ENCODE measurements around the gene ZC3H18. TPM values are rescaled to one million over a fixed set of nuclear protein-coding genes. Genes with fewer than 3 reads are reported as not detected.
A peak's percentile ranks its signal among the peaks of the same experiment; 100 is the strongest.

The ZC3H18 gene
- total RNA-seq (100 to 1,000 TPM in 1 of 2 experiments, 10 to 100 TPM in 1; 91.4 to 102 TPM), polyA plus RNA-seq (21.6 TPM)

- Mint-ChIP-seq H3K36me3 (peaks cover 0 to 33% (median under 1%) of the 10 kb centered on the region in 3 donors), H3K27ac (peak within 1 kb of the TSS; percentile 78 to 96 (median 90)), H3K4me1 (peaks cover 22 to 42% (median 34%) of the 10 kb centered on the region in 3 donors), H3K9me3 (no peaks in the 10 kb centered on the region), H3K27me3 (no peaks in the 10 kb centered on the region), H3K4me3 (peak within 1 kb of the TSS; percentile 85 to 95 (median 87))
- Histone ChIP-seq H3K27ac (ENCODE audit: low read depth, low read length) (peak within 1 kb of the TSS; percentile 71), H3K4me3 (ENCODE audit: low read length) (peak within 1 kb of the TSS; percentile 60), H3K9me3 (ENCODE audit: low read length) (no peaks in the 10 kb centered on the region), H3K36me3 (ENCODE audit: insufficient read depth, low read length) (peaks cover 8% of the 10 kb centered on the region), H3K4me1 (ENCODE audit: insufficient read depth, low read length) (peaks cover 26% of the 10 kb centered on the region), H3K27me3 (ENCODE audit: insufficient read depth, low read length, poor library complexity, severe bottlenecking) (no peaks in the 10 kb centered on the region)
- peak; percentile 95 to 99 (median 96) for DNase-seq
- ChIA-PET CTCF (interaction anchor here (0.9 to 1.8 kb wide), 12 partner anchors 9 to 647 kb away, joined by 3 to 10 read pairs (median 3); partner anchors contain the start of gene ZNF778), POLR2A (interaction anchor here (0.5 to 2.1 kb wide), 15 partner anchors 8 to 1167 kb away, joined by 3 to 18 read pairs (median 4); no protein-coding TSS in a partner anchor)
These were observed at the start of gene ZC3H18 for GRCh38 chr16:88569985-88570690. Gene ZC3H18 (plus strand): TSS chr16:88570403. CDS start chr16:88577124, 6,721 bp downstream.

DNA sequence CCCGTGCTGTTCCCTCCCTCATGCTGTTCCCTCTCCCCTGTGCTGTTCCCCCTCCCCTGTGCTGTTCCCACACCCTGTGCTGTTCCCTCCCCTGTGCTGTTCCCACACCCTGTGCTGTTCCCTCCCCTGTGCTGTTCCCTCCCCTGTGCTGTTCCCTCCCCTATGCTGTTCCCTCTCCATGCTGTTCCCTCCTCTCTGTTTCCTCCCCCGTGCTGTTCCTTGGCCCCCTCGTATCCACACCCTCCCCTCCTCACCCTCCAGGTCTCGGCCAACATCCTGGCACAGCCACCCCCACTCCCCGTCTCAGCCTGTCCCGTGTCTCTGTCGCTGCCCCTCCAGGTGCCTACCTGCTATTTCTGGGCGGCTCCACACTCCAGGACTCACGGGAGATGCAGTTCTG is 48.5 kb upstream of the ZC3H18 start:
- ChIA-PET CTCF (no interaction called here), POLR2A (no interaction called here)
- H3K27ac Mint-ChIP-seq: peak overlapping the region in 1 of 8 donors; percentile 32
- peaks cover 7% of the 10 kb centered on the region for H3K4me1 ChIP-seq (ENCODE audit: insufficient read depth, low read length)
- no peak overlapping the region for H3K27ac ChIP-seq (ENCODE audit: low read depth, low read length)
- H3K4me1 Mint-ChIP-seq: peaks cover 0 to 8% (median 3%) of the 10 kb centered on the region in 3 donors
- H3K36me3 ChIP-seq (ENCODE audit: insufficient read depth, low read length): no peaks in the 10 kb centered on the region
- no peak overlapping the region for H3K4me3 ChIP-seq (ENCODE audit: low read length)
- no peak overlapping the region for H3K4me3 Mint-ChIP-seq
- no peaks in the 10 kb centered on the region for H3K9me3 ChIP-seq (ENCODE audit: low read length)
- peaks cover 0 to 3% (median 0%) of the 10 kb centered on the region in 5 donors for H3K9me3 Mint-ChIP-seq
- no peaks in the 10 kb centered on the region for H3K27me3 ChIP-seq (ENCODE audit: insufficient read depth, low read length, poor library complexity, severe bottlenecking)
- no peaks in the 10 kb centered on the region for H3K27me3 Mint-ChIP-seq
- H3K36me3 Mint-ChIP-seq: peaks cover 0 to 4% (median 0%) of the 10 kb centered on the region in 3 donors
- no peak for DNase-seq

DNA sequence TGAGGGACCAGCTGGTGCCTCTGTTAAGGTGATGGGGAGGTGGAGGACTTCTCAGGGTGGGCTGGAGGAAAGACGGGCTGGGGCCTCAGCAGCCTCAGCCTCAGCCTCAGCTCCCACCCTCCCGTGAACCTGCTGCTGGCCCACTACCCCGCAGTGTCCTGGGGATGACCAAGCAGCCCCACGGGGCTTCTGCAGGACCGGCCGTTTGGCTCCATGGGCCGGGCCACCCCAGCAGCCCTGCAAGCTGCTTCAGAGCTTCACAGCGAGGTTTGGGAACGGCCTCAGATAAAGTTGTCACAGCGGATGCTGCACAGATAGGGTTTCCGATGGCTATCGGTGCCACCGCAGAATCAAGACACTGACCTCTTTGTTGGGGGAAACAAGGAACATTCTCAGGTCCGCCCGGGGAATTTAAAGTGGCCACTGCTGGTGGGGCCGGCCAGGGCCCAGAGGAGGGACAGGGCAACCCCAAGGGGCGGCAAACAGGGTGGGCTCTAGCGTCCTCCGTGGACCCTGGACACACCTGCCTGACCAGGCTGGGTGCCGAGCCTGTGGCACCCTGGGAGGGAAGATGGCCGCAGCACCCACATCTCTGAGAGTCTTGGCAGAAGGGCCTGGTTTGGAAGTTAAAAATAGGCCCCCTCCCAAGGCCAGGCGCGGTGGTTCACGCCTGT is 47.8 kb upstream of the ZC3H18 start:
- Mint-ChIP-seq H3K4me3 (peak overlapping the region in 1 of 7 donors; percentile 48), H3K9me3 (peaks cover 0 to 3% (median 0%) of the 10 kb centered on the region in 5 donors), H3K4me1 (peaks cover 0 to 8% (median 3%) of the 10 kb centered on the region in 3 donors), H3K36me3 (peaks cover 0 to 4% (median 0%) of the 10 kb centered on the region in 3 donors), H3K27me3 (no peaks in the 10 kb centered on the region), H3K27ac (peak overlapping the region in 1 of 8 donors; percentile 72)
- POLR2A ChIA-PET: no interaction called here
- Histone ChIP-seq H3K9me3 (ENCODE audit: low read length) (no peaks in the 10 kb centered on the region), H3K4me1 (ENCODE audit: insufficient read depth, low read length) (peaks cover 7% of the 10 kb centered on the region), H3K36me3 (ENCODE audit: insufficient read depth, low read length) (no peaks in the 10 kb centered on the region), H3K27ac (ENCODE audit: low read depth, low read length) (no peak overlapping the region), H3K27me3 (ENCODE audit: insufficient read depth, low read length, poor library complexity, severe bottlenecking) (no peaks in the 10 kb centered on the region), H3K4me3 (ENCODE audit: low read length) (no peak overlapping the region)
- no peak for DNase-seq
- CTCF ChIA-PET: no interaction called here

GRCh38 chr16:88523309-88524161 is 46.7 kb upstream of the ZC3H18 start:
- H3K9me3 ChIP-seq (ENCODE audit: low read length): no peaks in the 10 kb centered on the region
- Mint-ChIP-seq H3K4me3 (no peak overlapping the region), H3K4me1 (peaks cover 0 to 8% (median 3%) of the 10 kb centered on the region in 3 donors), H3K36me3 (peaks cover 0 to 4% (median 0%) of the 10 kb centered on the region in 3 donors), H3K9me3 (peaks cover 0 to under 1% (median 0%) of the 10 kb centered on the region in 5 donors), H3K27ac (peak overlapping the region in 1 of 8 donors; percentile 64), H3K27me3 (no peaks in the 10 kb centered on the region)
- POLR2A ChIA-PET: no interaction called here
- no peaks in the 10 kb centered on the region for H3K27me3 ChIP-seq (ENCODE audit: insufficient read depth, low read length, poor library complexity, severe bottlenecking)
- H3K27ac ChIP-seq (ENCODE audit: low read depth, low read length): no peak overlapping the region
- CTCF ChIA-PET: no interaction called here
- no peak for DNase-seq
- H3K36me3 ChIP-seq (ENCODE audit: insufficient read depth, low read length): no peaks in the 10 kb centered on the region
- peaks cover 7% of the 10 kb centered on the region for H3K4me1 ChIP-seq (ENCODE audit: insufficient read depth, low read length)
- no peak overlapping the region for H3K4me3 ChIP-seq (ENCODE audit: low read length)

- peaks cover 7% of the 10 kb centered on the region for H3K4me1 ChIP-seq (ENCODE audit: insufficient read depth, low read length)
- Mint-ChIP-seq H3K27ac (peak overlapping the region in 2 of 8 donors; percentile 63 to 66), H3K27me3 (peaks cover 0 to 1% of the 10 kb centered on the region in 2 donors), H3K4me1 (peaks cover 0 to 8% (median 3%) of the 10 kb centered on the region in 3 donors), H3K36me3 (peaks cover 0 to 8% (median 0%) of the 10 kb centered on the region in 3 donors), H3K4me3 (no peak overlapping the region), H3K9me3 (peaks cover 0 to 2% (median 0%) of the 10 kb centered on the region in 5 donors)
- H3K4me3 ChIP-seq (ENCODE audit: low read length): no peak overlapping the region
- H3K9me3 ChIP-seq (ENCODE audit: low read length): no peaks in the 10 kb centered on the region
- H3K27ac ChIP-seq (ENCODE audit: low read depth, low read length): no peak overlapping the region
- DNase-seq: no peak
- ChIA-PET POLR2A (no interaction called here), CTCF (no interaction called here)
- H3K36me3 ChIP-seq (ENCODE audit: insufficient read depth, low read length): no peaks in the 10 kb centered on the region
- H3K27me3 ChIP-seq (ENCODE audit: insufficient read depth, low read length, poor library complexity, severe bottlenecking): no peaks in the 10 kb centered on the region
These were observed 45.8 kb upstream of the ZC3H18 start for GRCh38 chr16:88524274-88524972.

DNA sequence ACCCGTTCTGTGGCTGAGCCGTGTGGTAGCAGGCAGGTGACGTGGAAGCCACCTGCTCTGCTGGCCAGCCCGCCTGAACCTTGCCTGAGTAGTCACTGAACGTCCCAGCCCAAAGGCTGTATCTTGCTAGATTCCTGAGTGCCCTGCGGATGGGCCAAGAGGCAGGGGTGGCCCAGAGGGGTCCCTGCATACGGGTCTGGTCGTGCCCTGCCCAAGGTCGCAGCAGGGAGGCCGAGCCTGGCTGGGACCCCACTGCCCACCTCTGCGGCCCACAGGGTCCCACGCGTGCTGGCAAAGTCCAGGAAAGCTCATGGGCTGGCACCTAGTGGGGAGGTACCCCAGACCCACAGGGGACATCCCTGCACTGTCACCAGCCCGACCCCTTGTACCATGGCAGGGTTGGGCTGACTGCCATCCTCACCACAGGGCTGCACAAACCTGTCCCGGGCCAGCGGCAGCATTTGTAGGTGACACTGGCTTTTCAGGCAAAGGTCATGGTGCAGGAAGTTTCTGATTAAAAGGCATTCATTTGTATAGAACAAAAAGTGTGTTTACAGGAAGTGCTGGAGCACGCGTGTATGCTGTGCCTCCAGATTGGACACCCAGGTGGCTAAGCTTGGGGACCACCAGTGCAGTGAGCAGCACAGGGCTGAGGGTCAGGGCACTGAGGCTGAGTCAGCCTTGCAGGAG is 45.1 kb upstream of the ZC3H18 start:
- CTCF ChIA-PET: interaction anchor here (0.9 kb wide), 1 partner anchor 76 kb away, joined by 3 read pairs; no protein-coding TSS in a partner anchor
- Histone ChIP-seq H3K9me3 (ENCODE audit: low read length) (no peaks in the 10 kb centered on the region), H3K27ac (ENCODE audit: low read depth, low read length) (no peak overlapping the region), H3K36me3 (ENCODE audit: insufficient read depth, low read length) (no peaks in the 10 kb centered on the region), H3K4me1 (ENCODE audit: insufficient read depth, low read length) (peaks cover 7% of the 10 kb centered on the region), H3K4me3 (ENCODE audit: low read length) (no peak overlapping the region), H3K27me3 (ENCODE audit: insufficient read depth, low read length, poor library complexity, severe bottlenecking) (no peaks in the 10 kb centered on the region)
- peaks cover 0 to 8% (median 3%) of the 10 kb centered on the region in 3 donors for H3K4me1 Mint-ChIP-seq
- H3K9me3 Mint-ChIP-seq: peaks cover 0 to 2% (median 0%) of the 10 kb centered on the region in 5 donors
- no peak for DNase-seq
- H3K27ac Mint-ChIP-seq: peak overlapping the region in 3 of 8 donors; percentile 36 to 88 (median 76)
- peak overlapping the region in 1 of 7 donors; percentile 32 for H3K4me3 Mint-ChIP-seq
- H3K27me3 Mint-ChIP-seq: peaks cover 0 to 2% of the 10 kb centered on the region in 2 donors
- H3K36me3 Mint-ChIP-seq: peaks cover 0 to 9% (median 0%) of the 10 kb centered on the region in 3 donors
- POLR2A ChIA-PET: no interaction called here

GRCh38 chr16:88525663-88525990 is 44.6 kb upstream of the ZC3H18 start:
- peaks cover 0 to 8% (median 3%) of the 10 kb centered on the region in 3 donors for H3K4me1 Mint-ChIP-seq
- Histone ChIP-seq H3K36me3 (ENCODE audit: insufficient read depth, low read length) (no peaks in the 10 kb centered on the region), H3K9me3 (ENCODE audit: low read length) (no peaks in the 10 kb centered on the region), H3K4me3 (ENCODE audit: low read length) (no peak overlapping the region), H3K27me3 (ENCODE audit: insufficient read depth, low read length, poor library complexity, severe bottlenecking) (no peaks in the 10 kb centered on the region), H3K27ac (ENCODE audit: low read depth, low read length) (no peak overlapping the region), H3K4me1 (ENCODE audit: insufficient read depth, low read length) (peaks cover 7% of the 10 kb centered on the region)
- peaks cover 0 to 9% (median 0%) of the 10 kb centered on the region in 3 donors for H3K36me3 Mint-ChIP-seq
- H3K27me3 Mint-ChIP-seq: peaks cover 0 to 2% of the 10 kb centered on the region in 2 donors
- DNase-seq: no peak
- H3K27ac Mint-ChIP-seq: peak overlapping the region in 2 of 8 donors; percentile 76 to 88
- ChIA-PET POLR2A (no interaction called here), CTCF (interaction anchor here (0.9 kb wide), 1 partner anchor 77 kb away, joined by 3 read pairs; no protein-coding TSS in a partner anchor)
- H3K9me3 Mint-ChIP-seq: peaks cover 0 to 2% (median 0%) of the 10 kb centered on the region in 5 donors
- H3K4me3 Mint-ChIP-seq: no peak overlapping the region
